MM.1S (cell line): ENCODE results near the gene TSPAN33.

ENCODE experiments used
- DNase-seq: peaks from one replicate; pipeline ENCODE4 v3.0.0-alpha.2; 2015
- H2AFZ ChIP-seq: fragments of 300-600 bp; sonication (generic); 2 replicates; pipeline ENCODE4 v1.6.0; 2016; ENCODE audit warnings: antibody characterized with exemption, low read length
- H3F3A ChIP-seq: fragments of 300-600 bp; sonication (generic); 2 replicates; pipeline ENCODE4 v1.6.1; 2016; ENCODE audit warnings: mild to moderate bottlenecking, antibody characterized with exemption, low read length, moderate library complexity, mixed read lengths; ENCODE audit not compliant: insufficient read depth
- H3K27ac ChIP-seq: fragments of 300-600 bp; sonication (generic); 2 replicates; pipeline ENCODE4 v1.5.1; 2016; ENCODE audit warnings: mild to moderate bottlenecking, low read length
- H3K27me3 ChIP-seq: fragments of 300-600 bp; sonication (generic); replicated peaks from 2 replicates; pipeline ENCODE4 v1.6.0; 2016; ENCODE audit warnings: low read length; ENCODE audit not compliant: insufficient read depth
- H3K36me3 ChIP-seq: fragments of 300-600 bp; sonication (generic); replicated peaks from 2 replicates; pipeline ENCODE4 v1.6.1; 2016; ENCODE audit warnings: mild to moderate bottlenecking, low read length, mixed read lengths; ENCODE audit not compliant: insufficient read depth
- H3K4me1 ChIP-seq: fragments of 300-600 bp; sonication (generic); 2 replicates; pipeline ENCODE4 v1.6.1; 2016; ENCODE audit warnings: low read length, mixed read lengths
- H3K4me2 ChIP-seq: fragments of 300-600 bp; sonication (generic); 2 replicates; pipeline ENCODE4 v1.6.0; 2016; ENCODE audit warnings: low read depth, low read length
- H3K4me3 ChIP-seq: fragments of 300-600 bp; sonication (generic); 2 replicates; pipeline ENCODE4 v1.5.1; 2016; ENCODE audit warnings: low read length, mixed read lengths
- H3K79me2 ChIP-seq: fragments of 300-600 bp; sonication (generic); 2 replicates; pipeline ENCODE4 v1.6.1; 2016; ENCODE audit warnings: mixed run types, low read length, mixed read lengths
- H3K9ac ChIP-seq: fragments of 300-600 bp; sonication (generic); 2 replicates; pipeline ENCODE4 v1.6.1; 2016; ENCODE audit warnings: low read length, mixed read lengths
- H3K9me2 ChIP-seq: fragments of 300-600 bp; sonication (generic); replicated peaks from 2 replicates; pipeline ENCODE4 v1.6.1; 2016; ENCODE audit warnings: mild to moderate bottlenecking, low read length, mixed read lengths; ENCODE audit not compliant: insufficient read depth
- H3K9me3 ChIP-seq: fragments of 300-600 bp; sonication (generic); replicated peaks from 2 replicates; pipeline ENCODE4 v1.6.1; 2016; ENCODE audit warnings: mild to moderate bottlenecking, low read length, mixed read lengths; ENCODE audit not compliant: insufficient read depth
- H4K20me1 ChIP-seq: fragments of 300-600 bp; sonication (generic); 2 replicates; pipeline ENCODE4 v1.6.1; 2016; ENCODE audit warnings: mild to moderate bottlenecking, low read length, moderate library complexity, mixed read lengths; ENCODE audit not compliant: insufficient read depth
- CTCF ChIP-seq: fragments of 300-600 bp; sonication (generic); IDR thresholded peaks from 2 replicates; pipeline ENCODE4 v1.5.1; 2016; ENCODE audit warnings: antibody characterized with exemption, low read length, mixed read lengths
- EZH2 ChIP-seq: fragments of 300-600 bp; sonication (generic); optimal IDR thresholded peaks from 2 replicates; pipeline ENCODE3; 2017; ENCODE audit warnings: low read depth, mild to moderate bottlenecking, antibody characterized with exemption, low read length, mixed read lengths
- EZH2phosphoT487 ChIP-seq: fragments of 300-600 bp; sonication (generic); IDR thresholded peaks from 2 replicates; pipeline ENCODE4 v1.6.1; 2018; ENCODE audit warnings: antibody characterized with exemption, low read length

The TSPAN33 gene

GRCh38 chr7:129176916-129177710, 32.6 kb downstream of the TSPAN33 start:
- H3K9me3 ChIP-seq: no peaks in the 10 kb centered on the region
- no peak overlapping the region for H3K9ac ChIP-seq
- no peaks in the 10 kb centered on the region for H3K27me3 ChIP-seq
- no peaks in the 10 kb centered on the region for H3K79me2 ChIP-seq
- H3K4me3 ChIP-seq: no peak overlapping the region
- no peak for DNase-seq
- no peaks in the 10 kb centered on the region for H3K9me2 ChIP-seq
- no peak overlapping the region for H3K4me2 ChIP-seq
- no peak for TF ChIP-seq EZH2phosphoT487
- TF ChIP-seq CTCF: no peak
- TF ChIP-seq EZH2: no peak
- no peaks in the 10 kb centered on the region for H3K36me3 ChIP-seq
- no peaks in the 10 kb centered on the region for H4K20me1 ChIP-seq
- no peak overlapping the region for H2AFZ ChIP-seq
- H3K4me1 ChIP-seq: no peaks in the 10 kb centered on the region
- no peak overlapping the region for H3K27ac ChIP-seq
- no peaks in the 10 kb centered on the region for H3F3A ChIP-seq

- H3K9me3 ChIP-seq: no peaks in the 10 kb centered on the region
- TF ChIP-seq CTCF (no peak), EZH2 (no peak), EZH2phosphoT487 (no peak)
- no peak for DNase-seq
These were observed 40.6 kb downstream of the TSPAN33 start for GRCh38 chr7:129184981-129185670.

GRCh38 chr7:129186749-129187260, 42.3 kb downstream of the TSPAN33 start:
- no peak for DNase-seq
- Histone ChIP-seq H3K27me3 (peaks cover 12% of the 10 kb centered on the region), H3K4me1 (no peaks in the 10 kb centered on the region), H3K79me2 (no peaks in the 10 kb centered on the region), H3K9ac (no peak overlapping the region), H4K20me1 (no peaks in the 10 kb centered on the region), H3F3A (no peaks in the 10 kb centered on the region), H2AFZ (no peak overlapping the region), H3K4me3 (no peak overlapping the region), H3K9me3 (no peaks in the 10 kb centered on the region), H3K36me3 (no peaks in the 10 kb centered on the region), H3K9me2 (no peaks in the 10 kb centered on the region), H3K4me2 (no peak overlapping the region), H3K27ac (no peak overlapping the region)
- TF ChIP-seq CTCF (no peak), EZH2 (no peak), EZH2phosphoT487 (no peak)

More at GRCh38 chr7:129184981-129185670, 40.6 kb downstream of the TSPAN33 start:
- Histone ChIP-seq H3K4me3 (no peak overlapping the region), H3K9me2 (no peaks in the 10 kb centered on the region), H3K4me2 (no peak overlapping the region), H4K20me1 (no peaks in the 10 kb centered on the region), H3K36me3 (no peaks in the 10 kb centered on the region), H3K79me2 (no peaks in the 10 kb centered on the region), H3K27ac (no peak overlapping the region), H3K4me1 (no peaks in the 10 kb centered on the region), H3F3A (no peaks in the 10 kb centered on the region), H2AFZ (no peak overlapping the region), H3K27me3 (peaks cover 7% of the 10 kb centered on the region), H3K9ac (no peak overlapping the region)
